ENCODE measurements around the gene NCAPD2.

- TF ChIP-seq REST (IDR thresholded peaks at IDR 0.05; ENCODE audit: low read depth) = no peak
- TF ChIP-seq EP300 (IDR thresholded peaks at IDR 0.05; ENCODE audit: borderline replicate concordance) = no peak
- no peak for TF ChIP-seq NFIC (IDR thresholded peaks at IDR 0.05)
These were observed 79.1 kb downstream of the NCAPD2 start for GRCh38 chr12:6573001-6573400.
